Stimulated activated CD8-positive, alpha-beta memory T cell treated with anti-CD3 and anti-CD28 coated beads, Interleukin-7, amount 100 ng/mL, for 4 hours (primary cell): Measurements from ENCODE around the gene ZNF593OS.

Experiments
- DNase-seq, 2 donors: peaks; one replicate each; pipeline ENCODE4 v3.0.0-alpha.2; 2020; ENCODE audit warnings: low read depth in 2 of 2

ZNF593OS gene

DNA sequence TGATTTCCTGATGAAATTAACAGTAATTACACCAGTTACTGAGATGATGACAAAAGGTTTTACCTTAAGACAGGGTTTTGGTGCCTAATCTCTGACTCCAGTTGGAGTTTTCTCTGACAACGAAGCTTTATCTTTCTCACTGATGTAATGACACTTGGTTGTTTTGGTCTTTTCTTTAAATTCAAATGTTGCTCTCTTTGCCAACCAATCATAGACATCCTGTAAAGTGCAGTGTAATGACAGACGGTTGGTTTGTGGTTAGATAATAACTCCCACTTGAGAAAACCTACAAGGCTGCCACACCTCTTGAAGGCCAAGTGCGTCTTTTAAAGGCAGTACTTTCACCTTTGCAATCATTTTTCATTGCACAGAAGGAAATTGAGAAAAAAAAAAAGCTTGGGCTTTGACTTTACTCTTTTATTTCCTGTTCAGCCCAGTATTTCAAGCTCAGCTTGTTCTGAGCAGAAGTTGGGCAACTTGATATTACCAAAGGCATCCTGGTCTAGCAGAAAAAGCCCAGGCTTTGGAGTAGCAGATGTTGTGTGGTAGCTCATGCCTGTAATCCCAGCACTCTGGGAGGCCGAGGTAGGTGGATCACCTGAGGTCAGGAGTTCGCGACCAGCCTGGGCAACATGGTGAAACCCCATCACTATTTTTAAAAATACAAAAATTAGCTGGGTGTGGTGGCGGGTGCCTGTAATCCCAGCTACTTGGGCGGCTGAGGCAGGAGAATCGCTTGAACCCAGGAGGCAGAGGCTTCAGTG lies 45.1 kb downstream of the ZNF593OS start:
- DNase-seq = peak; percentile 22 to 48

DNA sequence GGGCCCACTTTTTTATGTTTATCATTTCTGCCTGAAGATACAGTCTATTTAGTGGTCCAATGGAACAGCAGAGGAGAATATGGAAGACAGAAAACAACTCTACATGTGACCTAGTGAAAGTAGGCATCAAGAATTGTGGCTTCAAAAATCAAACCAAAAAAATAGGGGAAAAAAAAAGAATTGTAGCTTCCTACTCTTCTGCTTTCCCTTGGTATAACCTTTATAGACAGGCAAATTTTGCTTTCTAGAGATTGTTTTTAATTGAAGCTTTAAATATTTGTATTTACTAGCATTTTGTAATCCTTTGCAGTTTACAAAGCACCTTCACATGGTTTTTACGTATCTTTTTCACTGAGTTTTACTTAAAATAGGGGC lies 45.7 kb downstream of the ZNF593OS start:
- no peak for DNase-seq

- no peak for DNase-seq
These were observed 46.2 kb downstream of the ZNF593OS start for GRCh38 chr1:26125382-26125781.

DNA sequence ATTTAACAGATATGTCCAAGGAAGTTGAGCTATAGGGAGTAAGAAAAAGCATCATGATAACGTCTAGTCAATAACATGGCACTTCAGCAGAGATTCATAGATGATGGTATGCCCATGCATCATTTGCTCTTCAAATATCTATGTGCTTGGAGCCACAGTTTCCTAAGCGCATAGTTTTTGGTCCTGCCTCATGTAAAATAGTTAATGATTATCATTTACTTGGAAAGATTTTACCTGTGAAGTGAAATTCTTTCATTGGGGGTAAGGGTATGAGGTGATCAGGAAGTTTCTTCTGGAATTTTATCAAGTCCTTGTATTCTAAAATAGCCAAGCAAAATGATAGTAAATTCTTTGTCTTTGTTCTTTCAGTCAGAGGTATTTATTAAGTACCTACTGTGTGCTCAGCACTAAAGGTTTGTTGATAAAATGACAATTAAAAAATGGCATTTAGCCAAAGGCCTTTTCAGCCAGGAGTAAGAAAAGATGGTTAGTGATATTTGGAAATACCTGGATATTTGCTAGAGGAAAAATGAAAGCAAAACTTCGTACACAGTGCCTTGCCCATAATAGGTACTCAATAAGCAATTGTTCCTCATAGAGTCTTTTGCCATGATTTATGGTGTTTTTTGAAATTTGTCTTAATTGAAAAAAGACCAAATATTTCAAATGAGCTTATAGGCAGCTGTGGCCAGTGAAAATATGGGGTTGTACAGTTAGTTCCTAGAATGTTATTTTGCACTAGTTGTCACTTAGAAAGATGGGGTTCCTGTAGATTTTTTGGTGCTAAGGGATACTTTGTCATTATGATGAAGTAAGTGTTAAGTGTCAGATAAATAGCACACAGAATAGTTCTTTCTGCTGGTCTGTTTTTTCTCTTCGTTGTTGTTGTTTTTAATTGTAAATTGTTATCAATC lies 47.0 kb downstream of the ZNF593OS start:
- DNase-seq = no peak

DNA sequence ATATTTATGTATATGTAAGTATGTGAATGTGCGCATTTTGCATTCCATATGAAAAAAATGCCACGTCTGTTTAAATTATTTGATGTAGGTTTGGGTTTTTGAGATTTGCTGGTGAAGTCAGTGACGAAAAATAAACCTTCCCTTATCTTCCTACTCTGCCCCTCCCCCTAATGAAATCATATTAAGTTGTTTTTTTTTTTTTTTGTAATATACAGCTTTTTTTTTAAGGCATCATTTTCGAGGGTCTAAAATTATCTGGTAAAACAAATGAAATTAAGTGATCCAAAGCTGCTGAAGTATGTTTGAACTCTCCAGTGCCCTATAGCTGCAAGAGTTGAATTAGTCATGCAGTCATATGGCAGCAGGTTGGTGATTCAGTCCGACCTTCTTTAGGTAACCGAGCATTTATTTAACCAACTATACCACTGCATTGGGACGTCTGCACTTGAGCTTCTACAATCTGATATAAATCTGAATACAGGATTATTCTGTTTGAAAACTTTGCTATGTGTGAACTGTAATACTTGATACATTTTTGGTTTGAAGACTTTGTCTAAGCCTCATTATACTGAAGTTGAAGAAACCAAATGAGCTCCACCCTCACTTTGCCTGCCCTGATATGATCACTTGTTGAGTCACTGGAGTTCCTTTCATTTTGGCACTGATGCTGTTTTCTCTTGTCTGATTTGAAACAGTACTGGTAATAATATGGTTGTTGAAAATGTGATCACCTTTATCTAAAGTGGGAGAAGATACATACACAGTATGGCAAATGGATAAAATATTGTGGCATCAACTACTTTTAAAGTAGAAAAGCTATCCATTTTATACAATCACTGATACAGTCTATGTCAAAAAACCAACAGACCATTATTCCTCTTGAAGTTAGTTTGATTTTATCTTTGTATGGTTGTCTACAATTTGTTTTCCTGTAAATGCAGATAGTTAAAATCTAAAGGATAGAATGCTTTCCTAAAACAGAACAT lies 48.4 kb downstream of the ZNF593OS start:
- no peak for DNase-seq

- no peak for DNase-seq
These were observed 49.5 kb downstream of the ZNF593OS start for GRCh38 chr1:26121854-26122773.

DNA sequence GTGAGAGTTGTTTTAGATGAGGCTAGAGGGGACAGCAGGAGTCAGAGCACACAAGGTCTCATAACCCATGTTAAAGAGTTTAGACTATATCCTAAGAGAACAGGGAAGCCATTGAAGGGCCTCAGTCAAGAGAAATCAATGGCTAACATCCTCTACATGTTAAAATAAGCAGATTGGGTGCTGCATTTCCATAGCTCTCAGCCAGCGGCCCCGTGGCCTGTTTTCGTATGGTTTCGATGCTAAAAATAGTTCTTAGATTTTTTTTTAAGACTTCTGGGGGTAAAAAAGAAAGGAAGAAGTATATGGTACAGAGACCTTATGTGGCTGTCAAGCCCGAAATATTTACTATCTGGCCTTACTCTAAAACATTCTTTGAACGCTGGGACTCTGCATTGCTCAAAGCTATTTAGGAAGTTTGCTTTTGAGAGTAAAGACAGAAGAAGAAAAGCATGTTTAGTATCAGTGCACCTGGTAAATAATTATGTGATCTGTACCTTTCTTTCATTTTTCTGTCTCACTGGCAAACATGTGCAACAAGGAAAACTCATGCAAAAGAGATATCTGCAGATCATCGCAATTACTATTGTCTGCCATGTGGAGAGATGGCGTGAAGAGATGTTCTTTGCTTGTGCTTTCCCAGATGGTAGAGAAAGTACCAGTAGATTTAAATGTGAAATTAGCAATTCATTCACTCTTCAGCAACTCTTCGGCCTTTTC lies 51.6 kb downstream of the ZNF593OS start:
- no peak for DNase-seq
